Caco-2 (cell line): ENCODE data around the gene ZNF408. TPM values are rescaled to one million over a fixed set of nuclear protein-coding genes. Genes with fewer than 3 reads are reported as not detected.

ENCODE experiments used
- BruUV-seq: library from RNA; stranded (reverse); fragments of 400-500 nt; replicated peaks from 2 replicates; lab custom pipeline; 2021; lab: Mats Ljungman, UMichigan
- CTCF ChIA-PET: fragments of 300-600 bp; sonication (Branson Sonifier 250); formaldehyde crosslinking; loops from one replicate; lab custom pipeline; 2022; ENCODE audit warnings: antibody characterized with exemption; lab: Charles Lee
- POLR2A ChIA-PET: fragments of 300-600 bp; sonication (Branson Sonifier 250); formaldehyde crosslinking; loops from one replicate; lab custom pipeline; 2022; ENCODE audit warnings: antibody characterized with exemption; lab: Charles Lee
- DNase-seq, 2 experiments: peaks; one replicate each; pipeline versions ENCODE4 v3.0.0 to v3.0.0-alpha.2; 2020 to 2022
- H3K27me3 ChIP-seq: replicated peaks from 2 replicates; pipeline ENCODE4 v1.6.0; 2011; ENCODE audit warnings: low read length; ENCODE audit not compliant: control insufficient read depth, insufficient read depth
- H3K36me3 ChIP-seq: 2 replicates; pipeline ENCODE4 v1.5.1; 2011; ENCODE audit warnings: low read length; ENCODE audit not compliant: control insufficient read depth, insufficient read depth
- H3K4me1 ChIP-seq: fragments of 250-450 bp; sonication (Bioruptor Pico); 2 replicates; pipeline ENCODE4 v1.5.1; 2020; ENCODE audit warnings: mild to moderate bottlenecking
- H3K4me3 ChIP-seq: 2 replicates; pipeline ENCODE4 v1.5.1; 2011; ENCODE audit warnings: low read depth, mild to moderate bottlenecking, control low read depth, low read length
- H3K9me3 ChIP-seq: fragments of 250-450 bp; sonication (Bioruptor Pico); 2 replicates; pipeline ENCODE4 v1.5.1; 2020; ENCODE audit warnings: mild to moderate bottlenecking, moderate library complexity
- H3K27ac Mint-ChIP-seq: one replicate; pipeline ENCODE4 v1.8.0; 2022; ENCODE audit warnings: mixed read lengths; ENCODE audit not compliant: unreplicated experiment
- H3K27me3 Mint-ChIP-seq: one replicate; pipeline ENCODE4 v1.8.0; 2022; ENCODE audit warnings: mixed read lengths; ENCODE audit not compliant: insufficient read depth, unreplicated experiment
- H3K36me3 Mint-ChIP-seq: one replicate; pipeline ENCODE4 v1.8.0; 2022; ENCODE audit warnings: mild to moderate bottlenecking, mixed read lengths; ENCODE audit not compliant: insufficient read depth, unreplicated experiment
- H3K4me1 Mint-ChIP-seq: one replicate; pipeline ENCODE4 v1.8.0; 2022; ENCODE audit warnings: low read depth, mixed read lengths; ENCODE audit not compliant: unreplicated experiment
- H3K4me3 Mint-ChIP-seq: one replicate; pipeline ENCODE4 v1.8.0; 2022; ENCODE audit warnings: mild to moderate bottlenecking, moderate library complexity, mixed read lengths; ENCODE audit not compliant: unreplicated experiment
- H3K9me3 Mint-ChIP-seq: one replicate; pipeline ENCODE4 v1.8.0; 2022; ENCODE audit warnings: mixed read lengths; ENCODE audit not compliant: unreplicated experiment
- intact Hi-C: fragments of 100-400 bp; cut with micrococcal nuclease; formaldehyde crosslinking; loops from one replicate; pipeline ENCODE4 v1.10.0; 2022; ENCODE audit not compliant: unreplicated experiment
- total RNA-seq: library from RNA; stranded (reverse); gene quantifications from 2 replicates; pipeline ENCODE4 v1.2.3, GENCODE V29; 2022
- TF ChIP-seq, protein P1 (sequence below), 2 experiments: fragments of 200-600 bp in 1 of 2; IDR thresholded peaks; 1 replicate in 1 of 2; 2 replicates in 1 of 2; pipeline versions ENCODE4 v1.5.1 to v1.8.0; 2011 to 2022; ENCODE audit warnings: antibody characterized with exemption in 1 of 2, control low read depth in 1 of 2, inconsistent platforms in 1 of 2, low read depth in 1 of 2, low read length in 1 of 2, mild to moderate bottlenecking in 1 of 2, moderate library complexity in 1 of 2; ENCODE audit not compliant: insufficient read depth in 1 of 2, severe bottlenecking in 1 of 2, unreplicated experiment in 1 of 2

ZNF408 gene
- total RNA-seq, 1 experiment from 2014 or later = 23.3 TPM

DNA sequence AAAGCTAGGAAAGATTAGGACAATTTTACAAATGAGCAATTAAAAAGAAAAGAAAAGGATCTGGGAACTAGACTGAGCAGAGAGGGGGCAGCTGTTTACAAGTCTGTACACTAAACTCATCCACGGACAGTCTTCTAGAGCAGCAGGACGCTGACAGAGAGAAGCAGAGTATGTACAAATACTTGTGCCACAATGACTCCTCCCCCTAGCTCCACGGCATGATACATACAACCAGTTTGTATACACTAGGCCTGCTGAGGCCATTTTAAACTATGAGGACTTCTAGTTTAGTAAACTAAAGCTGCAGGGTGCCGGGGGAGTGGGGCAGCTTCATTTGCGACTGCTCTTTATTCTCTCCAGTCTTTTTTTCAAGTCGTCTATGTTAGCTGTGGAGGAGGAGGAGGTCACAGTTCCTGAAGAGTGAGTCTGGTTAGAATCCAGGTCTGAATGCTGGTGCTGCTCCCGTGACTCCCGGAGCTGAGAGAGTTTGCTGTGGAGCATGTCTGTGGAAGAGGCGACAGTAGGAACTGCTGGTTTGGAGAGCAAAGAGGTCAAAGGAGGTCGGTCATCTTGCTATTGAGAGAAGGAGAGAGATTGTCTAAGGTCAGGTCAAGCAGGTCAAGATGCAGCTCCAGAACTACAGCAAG lies 43.0 kb downstream of the ZNF408 start:
- Histone ChIP-seq H3K36me3 (peaks cover 2% of the 10 kb centered on the region), H3K4me1 (no peaks in the 10 kb centered on the region), H3K27me3 (no peaks in the 10 kb centered on the region), H3K9me3 (no peaks in the 10 kb centered on the region), H3K4me3 (no peak overlapping the region)
- Mint-ChIP-seq H3K27ac (peak overlapping the region; percentile 2), H3K36me3 (peaks cover 96% of the 10 kb centered on the region), H3K9me3 (no peaks in the 10 kb centered on the region), H3K27me3 (no peaks in the 10 kb centered on the region), H3K4me1 (no peaks in the 10 kb centered on the region), H3K4me3 (no peak overlapping the region)
- DNase-seq = no peak
- ChIA-PET POLR2A (interaction anchor here (0.5 kb wide), 1 partner anchor 43 kb away, joined by 3 read pairs; the partner anchor contains the start of genes ARHGAP1 and ZNF408), CTCF (no interaction called here)
- intact Hi-C loops = no loop called here
- TF ChIP-seq, protein P1, sequence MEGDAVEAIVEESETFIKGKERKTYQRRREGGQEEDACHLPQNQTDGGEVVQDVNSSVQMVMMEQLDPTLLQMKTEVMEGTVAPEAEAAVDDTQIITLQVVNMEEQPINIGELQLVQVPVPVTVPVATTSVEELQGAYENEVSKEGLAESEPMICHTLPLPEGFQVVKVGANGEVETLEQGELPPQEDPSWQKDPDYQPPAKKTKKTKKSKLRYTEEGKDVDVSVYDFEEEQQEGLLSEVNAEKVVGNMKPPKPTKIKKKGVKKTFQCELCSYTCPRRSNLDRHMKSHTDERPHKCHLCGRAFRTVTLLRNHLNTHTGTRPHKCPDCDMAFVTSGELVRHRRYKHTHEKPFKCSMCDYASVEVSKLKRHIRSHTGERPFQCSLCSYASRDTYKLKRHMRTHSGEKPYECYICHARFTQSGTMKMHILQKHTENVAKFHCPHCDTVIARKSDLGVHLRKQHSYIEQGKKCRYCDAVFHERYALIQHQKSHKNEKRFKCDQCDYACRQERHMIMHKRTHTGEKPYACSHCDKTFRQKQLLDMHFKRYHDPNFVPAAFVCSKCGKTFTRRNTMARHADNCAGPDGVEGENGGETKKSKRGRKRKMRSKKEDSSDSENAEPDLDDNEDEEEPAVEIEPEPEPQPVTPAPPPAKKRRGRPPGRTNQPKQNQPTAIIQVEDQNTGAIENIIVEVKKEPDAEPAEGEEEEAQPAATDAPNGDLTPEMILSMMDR (IDR thresholded peaks at IDR 0.05; ENCODE audit: insufficient read depth in 1 of 2, low read depth in 1 of 2, low read length in 1 of 2, severe bottlenecking in 1 of 2, unreplicated experiment in 1 of 2) = no peak
- BruUV-seq = TSS peak; percentile 67

DNA sequence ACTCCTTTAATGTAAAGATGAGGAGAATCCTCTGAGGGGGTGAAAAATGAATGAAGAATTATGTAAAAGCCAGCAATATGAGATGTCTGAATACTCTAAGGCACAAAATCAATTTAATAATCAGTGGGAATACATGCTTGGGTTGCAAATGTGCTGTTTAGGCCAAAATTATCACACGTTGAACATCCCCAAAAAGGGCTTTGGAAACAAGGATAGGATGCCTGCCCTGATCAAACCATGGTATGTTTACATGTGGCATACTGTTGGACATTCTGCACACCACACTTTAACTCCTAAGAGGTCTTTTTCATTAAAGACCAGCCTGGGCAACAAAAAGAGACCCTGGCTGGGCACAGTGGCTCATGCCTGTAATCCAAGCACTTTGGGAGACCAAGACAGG lies 44.5 kb downstream of the ZNF408 start:
- intact Hi-C loops = no loop called here
- H3K4me3 Mint-ChIP-seq = no peak overlapping the region
- peaks cover 6% of the 10 kb centered on the region for H3K4me1 ChIP-seq
- H3K27ac Mint-ChIP-seq = no peak overlapping the region
- BruUV-seq = no TSS peak
- TF ChIP-seq, protein P1 (IDR thresholded peaks at IDR 0.05; ENCODE audit: insufficient read depth in 1 of 2, low read depth in 1 of 2, low read length in 1 of 2, severe bottlenecking in 1 of 2, unreplicated experiment in 1 of 2) = no peak
- no peak overlapping the region for H3K4me3 ChIP-seq
- H3K9me3 Mint-ChIP-seq = no peaks in the 10 kb centered on the region
- no peaks in the 10 kb centered on the region for H3K27me3 ChIP-seq
- CTCF ChIA-PET = no interaction called here
- DNase-seq = no peak
- H3K4me1 Mint-ChIP-seq = peaks cover 6% of the 10 kb centered on the region
- POLR2A ChIA-PET = no interaction called here
- no peaks in the 10 kb centered on the region for H3K27me3 Mint-ChIP-seq
- H3K36me3 Mint-ChIP-seq = peaks cover 96% of the 10 kb centered on the region
- peaks cover 5% of the 10 kb centered on the region for H3K36me3 ChIP-seq
- H3K9me3 ChIP-seq = no peaks in the 10 kb centered on the region

DNA sequence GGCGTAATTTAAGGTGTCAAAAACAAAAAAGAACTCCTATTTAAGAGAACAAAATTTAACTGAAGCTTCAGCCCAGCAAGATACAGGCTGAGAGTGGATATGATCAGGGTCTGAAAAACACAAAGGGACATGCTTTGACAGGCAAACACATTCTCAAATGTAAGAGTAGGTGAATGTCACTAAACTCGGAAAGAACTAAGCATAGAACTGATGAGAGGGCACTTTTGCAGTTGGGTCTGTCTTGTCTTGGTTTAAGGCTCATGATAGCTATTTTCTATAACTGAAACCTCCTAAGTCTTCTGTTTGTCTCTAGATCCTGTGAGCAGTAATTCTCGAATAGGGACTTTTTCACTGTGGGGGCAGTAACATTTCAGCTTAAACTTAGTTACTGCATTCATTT lies 45.2 kb downstream of the ZNF408 start:
- POLR2A ChIA-PET = no interaction called here
- H3K9me3 Mint-ChIP-seq = no peaks in the 10 kb centered on the region

More for the DNA sequence above, 45.2 kb downstream of the ZNF408 start:
- no peak overlapping the region for H3K4me3 Mint-ChIP-seq
- H3K4me3 ChIP-seq = no peak overlapping the region
- peaks cover 6% of the 10 kb centered on the region for H3K4me1 Mint-ChIP-seq
- CTCF ChIA-PET = no interaction called here
- no TSS peak for BruUV-seq
- peaks cover 10% of the 10 kb centered on the region for H3K4me1 ChIP-seq
- no peaks in the 10 kb centered on the region for H3K27me3 Mint-ChIP-seq
- H3K36me3 ChIP-seq = peaks cover 9% of the 10 kb centered on the region
- peaks cover 98% of the 10 kb centered on the region for H3K36me3 Mint-ChIP-seq
- H3K27me3 ChIP-seq = no peaks in the 10 kb centered on the region
- no peaks in the 10 kb centered on the region for H3K9me3 ChIP-seq
- DNase-seq = no peak
- intact Hi-C loops = no loop called here
- H3K27ac Mint-ChIP-seq = no peak overlapping the region
- TF ChIP-seq, protein P1 (IDR thresholded peaks at IDR 0.05; ENCODE audit: insufficient read depth in 1 of 2, low read depth in 1 of 2, low read length in 1 of 2, severe bottlenecking in 1 of 2, unreplicated experiment in 1 of 2) = no peak
